Measurements from ENCODE around the gene ANKRD33B.

The ANKRD33B gene

GRCh38 chr5:10691826-10692785 is 128.2 kb downstream of the ANKRD33B start:
- ChIA-PET POLR2A (no interaction called here), CTCF (interaction anchor here (1.0 to 5.9 kb wide), 4 partner anchors 10 to 239 kb away, joined by 3 to 65 read pairs (median 46); no protein-coding TSS in a partner anchor)
- no peak for TF ChIP-seq CTCF (IDR thresholded peaks at IDR 0.05; ENCODE audit: control extremely low read depth, extremely low read depth, low read depth, missing control alignments)
- DNase-seq (ENCODE audit: extremely low spot score) = no peak

- POLR2A ChIA-PET = no interaction called here
- TF ChIP-seq CTCF (IDR thresholded peaks at IDR 0.05; ENCODE audit: control extremely low read depth, extremely low read depth, low read depth, missing control alignments) = peak; percentile 87
- peak; percentile 69 for DNase-seq (ENCODE audit: extremely low spot score)
- CTCF ChIA-PET = interaction anchor here (0.8 to 5.8 kb wide), 19 partner anchors 8 to 351 kb away, joined by 3 to 36 read pairs (median 4); no protein-coding TSS in a partner anchor
These were observed 131.3 kb downstream of the ANKRD33B start for GRCh38 chr5:10695055-10695649.

- CTCF ChIA-PET = interaction anchor here (0.8 to 5.8 kb wide), 18 partner anchors 7 to 351 kb away, joined by 3 to 36 read pairs (median 4); no protein-coding TSS in a partner anchor
- TF ChIP-seq CTCF (IDR thresholded peaks at IDR 0.05; ENCODE audit: control extremely low read depth, extremely low read depth, low read depth, missing control alignments) = no peak
These were observed 132.1 kb downstream of the ANKRD33B start for GRCh38 chr5:10695759-10696543.

GRCh38 chr5:10699281-10699874 is 135.5 kb downstream of the ANKRD33B start:
- POLR2A ChIA-PET = interaction anchor here (0.5 kb wide), 1 partner anchor 33 kb away, joined by 3 read pairs; no protein-coding TSS in a partner anchor
- no peak for DNase-seq (ENCODE audit: extremely low spot score)

More at GRCh38 chr5:10695759-10696543, 132.1 kb downstream of the ANKRD33B start:
- POLR2A ChIA-PET = no interaction called here
- no peak for DNase-seq (ENCODE audit: extremely low spot score)

DNA sequence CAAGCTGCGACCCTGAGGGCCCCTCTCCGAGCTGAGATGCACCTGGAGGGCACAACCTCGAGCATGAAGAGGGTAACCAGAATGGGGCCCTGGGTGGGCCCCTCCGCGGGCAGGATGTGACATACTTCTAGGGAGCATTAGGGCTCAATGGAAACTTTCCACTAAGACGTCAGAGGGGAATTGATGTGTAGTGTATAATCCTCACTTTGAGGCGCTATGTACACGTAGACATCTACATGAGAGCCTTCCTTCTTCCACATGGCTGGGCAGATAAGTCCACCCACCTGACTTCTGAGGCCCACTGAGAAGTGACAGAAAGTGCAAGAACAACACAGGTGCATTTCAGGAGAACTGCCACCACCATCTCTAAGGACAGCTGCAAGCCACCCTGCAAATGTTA is 136.1 kb downstream of the ANKRD33B start:
- TF ChIP-seq CTCF (IDR thresholded peaks at IDR 0.05; ENCODE audit: control extremely low read depth, extremely low read depth, low read depth, missing control alignments) = no peak
- ChIA-PET POLR2A (interaction anchor here (0.5 to 0.7 kb wide), 2 partner anchors 33 to 172 kb away, joined by 3 to 4 read pairs; no protein-coding TSS in a partner anchor), CTCF (interaction anchor here (1.1 to 7.0 kb wide), 3 partner anchors 8 to 247 kb away, joined by 4 to 57 read pairs (median 13); no protein-coding TSS in a partner anchor)

More at GRCh38 chr5:10699281-10699874, 135.5 kb downstream of the ANKRD33B start:
- CTCF ChIA-PET = interaction anchor here (0.8 to 7.0 kb wide), 6 partner anchors 8 to 247 kb away, joined by 3 to 57 read pairs (median 4); no protein-coding TSS in a partner anchor
- no peak for TF ChIP-seq CTCF (IDR thresholded peaks at IDR 0.05; ENCODE audit: control extremely low read depth, extremely low read depth, low read depth, missing control alignments)

More for the DNA sequence above, 136.1 kb downstream of the ANKRD33B start:
- peak; percentile 71 for DNase-seq (ENCODE audit: extremely low spot score)
